B cell (primary cell): Measurements from ENCODE around the gene BMP7. TPM values are rescaled to one million over a fixed set of nuclear protein-coding genes. Genes with fewer than 3 reads are reported as not detected.

Experiments
- ATAC-seq: fragments of 200-7000 bp; cut with Tn5 transposase; one replicate; pipeline ENCODE4 v1.10.0; 2021; ENCODE audit warnings: low read depth, mild to moderate bottlenecking, moderate number of reproducible peaks, moderate library complexity
- CTCF ChIA-PET: fragments of 350-600 bp; sonication (Branson Sonifier 250); formaldehyde crosslinking; loops from one replicate; lab custom pipeline; 2021; ENCODE audit warnings: antibody characterized with exemption, inconsistent platforms; lab: Charles Lee
- POLR2A ChIA-PET: fragments of 350-600 bp; sonication (Branson Sonifier 250); formaldehyde crosslinking; loops from one replicate; lab custom pipeline; 2021; ENCODE audit warnings: antibody characterized with exemption; lab: Charles Lee
- DNase-seq: peaks from one replicate; pipeline ENCODE4 v3.0.0; 2013
- H2AFZ ChIP-seq: 2 replicates; pipeline ENCODE4 v1.6.1; 2012; ENCODE audit warnings: mild to moderate bottlenecking, low read depth, low read length; ENCODE audit not compliant: insufficient read depth, poor library complexity, severe bottlenecking
- H3K27ac ChIP-seq, 2 donors: 1 replicate in 1 of 2; 2 replicates in 1 of 2; pipeline ENCODE4 v1.5.1; 2012 to 2013; ENCODE audit warnings: low read length in 2 of 2, mild to moderate bottlenecking in 2 of 2, moderate library complexity in 1 of 2
- H3K27me3 ChIP-seq, 4 experiments: fragments of 200-600 bp in 1 of 4; sonication (generic) in 1 of 4; replicated peaks in 1 of 4; 1 replicate in 2 of 4; 2 replicates in 2 of 4; pipeline versions ENCODE4 v1.6.1 to v1.7.0; 2013 to 2016; ENCODE audit warnings: low read length in 3 of 4, mild to moderate bottlenecking in 2 of 4, mixed read lengths in 1 of 4, moderate library complexity in 1 of 4; ENCODE audit not compliant: insufficient read depth in 4 of 4, control insufficient read depth in 3 of 4; ENCODE audit errors: control extremely low read depth in 1 of 4
- H3K36me3 ChIP-seq, 2 experiments: replicated peaks in 1 of 2; 1 replicate in 1 of 2; 2 replicates in 1 of 2; pipeline versions ENCODE4 v1.6.1 to v1.7.1; 2013; ENCODE audit warnings: low read length in 1 of 2; ENCODE audit not compliant: insufficient read depth in 2 of 2, control insufficient read depth in 1 of 2; ENCODE audit errors: control extremely low read depth in 1 of 2, extremely low read depth in 1 of 2
- H3K4me1 ChIP-seq, 2 donors: fragments of 200-600 bp in 1 of 2; sonication (generic) in 1 of 2; 1 replicate in 1 of 2; 2 replicates in 1 of 2; pipeline versions ENCODE4 v1.5.1 to v1.6.1; 2013 to 2017; ENCODE audit warnings: low read length in 2 of 2; ENCODE audit not compliant: control insufficient read depth in 2 of 2, insufficient read depth in 2 of 2
- H3K4me2 ChIP-seq: replicated peaks from 2 replicates; pipeline ENCODE3; 2012; ENCODE audit warnings: mild to moderate bottlenecking, low read depth, low read length; ENCODE audit not compliant: poor library complexity, severe bottlenecking
- H3K4me3 ChIP-seq, 5 experiments: fragments of 200-600 bp in 1 of 5; sonication (generic) in 1 of 5; 1 replicate in 3 of 5; 2 replicates in 2 of 5; pipeline versions ENCODE4 v1.5.1 to v1.7.0; 2011 to 2016; ENCODE audit warnings: low read length in 4 of 5, mild to moderate bottlenecking in 4 of 5, low read depth in 2 of 5, control low read depth in 1 of 5, moderate library complexity in 1 of 5; ENCODE audit not compliant: insufficient read depth in 1 of 5; ENCODE audit errors: control extremely low read depth in 1 of 5, extremely low read depth in 1 of 5
- H3K79me2 ChIP-seq: fragments of 200-600 bp; sonication (generic); one replicate; pipeline ENCODE4 v1.6.0; 2016; ENCODE audit warnings: low read length; ENCODE audit not compliant: control insufficient read depth, insufficient read depth
- H3K9ac ChIP-seq: fragments of 200-600 bp; sonication (generic); 2 replicates; pipeline ENCODE4 v1.6.1; 2017; ENCODE audit warnings: mild to moderate bottlenecking, low read length, moderate library complexity
- H3K9me3 ChIP-seq, 3 donors: one replicate each; pipeline versions ENCODE4 v1.6.1 to v1.7.1; 2013; ENCODE audit warnings: low read length in 2 of 3; ENCODE audit not compliant: control insufficient read depth in 2 of 3, insufficient read depth in 1 of 3; ENCODE audit errors: control extremely low read depth in 1 of 3
- H4K20me1 ChIP-seq: 2 replicates; pipeline ENCODE4 v1.6.0; 2012; ENCODE audit warnings: mild to moderate bottlenecking, low read length; ENCODE audit not compliant: insufficient read depth, control insufficient read depth, poor library complexity, severe bottlenecking
- H3K27ac Mint-ChIP-seq: one replicate; pipeline ENCODE4 v1.8.0; 2021; ENCODE audit warnings: mixed read lengths
- H3K27me3 Mint-ChIP-seq: one replicate; pipeline ENCODE4 v1.8.0; 2021; ENCODE audit warnings: mixed read lengths
- H3K4me1 Mint-ChIP-seq: one replicate; pipeline ENCODE4 v1.8.0; 2021; ENCODE audit warnings: mixed read lengths
- H3K4me3 Mint-ChIP-seq: one replicate; pipeline ENCODE4 v1.8.0; 2021; ENCODE audit warnings: mixed read lengths
- H3K9me3 Mint-ChIP-seq: one replicate; pipeline ENCODE4 v1.8.0; 2022; ENCODE audit warnings: mixed read lengths; ENCODE audit not compliant: insufficient read depth
- EZH2 ChIP-seq: IDR thresholded peaks from 2 replicates; pipeline ENCODE4 v1.6.1; 2012; ENCODE audit warnings: borderline replicate concordance, low read depth, mild to moderate bottlenecking, moderate library complexity, low read length; ENCODE audit not compliant: insufficient read depth, poor library complexity, severe bottlenecking
- WGBS: methylation state at CpG from one replicate; pipeline ENCODE4 v1.1.5; 2013; ENCODE audit warnings: missing lambda C conversion rate; ENCODE audit not compliant: insufficient coverage; 5-methylcytosine and 5-hydroxymethylcytosine counted together
- intact Hi-C: fragments of 100-400 bp; cut with micrococcal nuclease; formaldehyde crosslinking; loops from one replicate; pipeline ENCODE4 v1.10.0; 2022
- polyA plus RNA-seq: library from polyadenylated mRNA; depleted of rRNA; stranded (reverse); fragments of >200 nt; gene quantifications from 2 replicates; pipeline ENCODE4 v1.2.3, GENCODE V29; 2012
- total RNA-seq, 2 donors: library from RNA; stranded (reverse); fragments of 120-200 nt in 1 of 2; gene quantifications; 1 replicate in 1 of 2; 2 replicates in 1 of 2; pipeline versions ENCODE4 v1.2.3 to v1.2.4, GENCODE V29; 2013 to 2022
- TF ChIP-seq, protein P1 (sequence below): fragments of 200-600 bp; IDR thresholded peaks from one replicate; pipeline ENCODE4 v1.8.0; 2022; ENCODE audit warnings: antibody characterized with exemption, mild to moderate bottlenecking

BMP7 gene
- total and polyA plus RNA-seq, 2 donors (not counting 1 experiment from before 2014, with no cell fraction given): not detected

DNA sequence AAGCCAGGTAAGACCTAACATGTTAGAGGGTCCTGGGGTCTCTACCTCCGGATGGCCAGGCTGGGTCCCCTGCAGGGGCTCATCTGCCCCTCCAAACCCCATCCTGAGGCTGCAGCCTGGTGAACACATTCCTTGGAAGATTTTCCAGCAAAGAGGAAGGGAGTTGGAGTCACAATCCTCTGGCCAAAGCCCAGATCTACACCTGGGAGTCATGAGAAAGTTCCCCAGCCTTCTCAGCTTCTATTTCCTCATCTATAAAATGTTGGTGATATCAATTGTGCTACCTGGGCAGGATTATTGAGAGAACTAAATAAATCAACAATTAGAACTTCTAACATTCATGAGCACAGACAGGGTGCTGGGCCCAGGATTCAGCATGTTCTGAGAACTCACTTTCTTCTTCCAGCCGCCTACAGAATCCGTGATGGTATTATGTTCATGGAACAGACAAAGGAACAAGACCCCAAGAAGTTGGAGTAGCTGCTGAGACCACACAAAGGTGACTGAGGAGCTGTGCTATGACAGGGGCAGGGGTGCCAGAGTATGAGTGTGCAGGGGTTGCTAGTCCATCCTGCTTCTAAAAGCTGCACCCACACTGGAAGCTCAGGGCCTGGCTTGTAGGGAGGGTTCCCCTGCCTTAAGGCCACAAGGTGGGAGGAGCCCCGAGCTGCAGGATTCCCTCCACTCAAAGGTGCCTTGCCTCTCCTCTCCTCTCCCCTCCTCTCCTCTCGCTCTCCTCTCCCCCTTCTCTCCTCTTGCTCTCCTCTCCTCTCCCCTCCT is 68.9 kb downstream of the BMP7 start:
- H3K36me3 ChIP-seq: no peaks in the 10 kb centered on the region
- H3K4me2 ChIP-seq: no peak overlapping the region
- no peak overlapping the region for H3K9ac ChIP-seq
- peaks cover 0 to 2% (median 0%) of the 10 kb centered on the region in 3 donors for H3K9me3 ChIP-seq
- POLR2A ChIA-PET: no interaction called here
- 77% methylated on average over 5 of the region's 5 CpGs for WGBS
- TF ChIP-seq EZH2: no peak
- TF ChIP-seq, protein P1, sequence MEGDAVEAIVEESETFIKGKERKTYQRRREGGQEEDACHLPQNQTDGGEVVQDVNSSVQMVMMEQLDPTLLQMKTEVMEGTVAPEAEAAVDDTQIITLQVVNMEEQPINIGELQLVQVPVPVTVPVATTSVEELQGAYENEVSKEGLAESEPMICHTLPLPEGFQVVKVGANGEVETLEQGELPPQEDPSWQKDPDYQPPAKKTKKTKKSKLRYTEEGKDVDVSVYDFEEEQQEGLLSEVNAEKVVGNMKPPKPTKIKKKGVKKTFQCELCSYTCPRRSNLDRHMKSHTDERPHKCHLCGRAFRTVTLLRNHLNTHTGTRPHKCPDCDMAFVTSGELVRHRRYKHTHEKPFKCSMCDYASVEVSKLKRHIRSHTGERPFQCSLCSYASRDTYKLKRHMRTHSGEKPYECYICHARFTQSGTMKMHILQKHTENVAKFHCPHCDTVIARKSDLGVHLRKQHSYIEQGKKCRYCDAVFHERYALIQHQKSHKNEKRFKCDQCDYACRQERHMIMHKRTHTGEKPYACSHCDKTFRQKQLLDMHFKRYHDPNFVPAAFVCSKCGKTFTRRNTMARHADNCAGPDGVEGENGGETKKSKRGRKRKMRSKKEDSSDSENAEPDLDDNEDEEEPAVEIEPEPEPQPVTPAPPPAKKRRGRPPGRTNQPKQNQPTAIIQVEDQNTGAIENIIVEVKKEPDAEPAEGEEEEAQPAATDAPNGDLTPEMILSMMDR: no peak
- ATAC-seq (no peak), DNase-seq (no peak)
- H2AFZ ChIP-seq: no peak overlapping the region
- intact Hi-C loops: no loop called here
- no peaks in the 10 kb centered on the region for H3K9me3 Mint-ChIP-seq
- H3K27ac ChIP-seq: no peak overlapping the region
- H3K4me3 Mint-ChIP-seq: no peak overlapping the region
- H3K4me3 ChIP-seq: no peak overlapping the region
- no peaks in the 10 kb centered on the region for H3K79me2 ChIP-seq
- H3K4me1 Mint-ChIP-seq: no peaks in the 10 kb centered on the region
- no peak overlapping the region for H3K27ac Mint-ChIP-seq
- H3K27me3 Mint-ChIP-seq: no peaks in the 10 kb centered on the region
- no peaks in the 10 kb centered on the region for H4K20me1 ChIP-seq
- H3K27me3 ChIP-seq: peaks cover 0 to 2% (median 0%) of the 10 kb centered on the region in 4 experiments
- no peaks in the 10 kb centered on the region for H3K4me1 ChIP-seq
- CTCF ChIA-PET: no interaction called here

DNA sequence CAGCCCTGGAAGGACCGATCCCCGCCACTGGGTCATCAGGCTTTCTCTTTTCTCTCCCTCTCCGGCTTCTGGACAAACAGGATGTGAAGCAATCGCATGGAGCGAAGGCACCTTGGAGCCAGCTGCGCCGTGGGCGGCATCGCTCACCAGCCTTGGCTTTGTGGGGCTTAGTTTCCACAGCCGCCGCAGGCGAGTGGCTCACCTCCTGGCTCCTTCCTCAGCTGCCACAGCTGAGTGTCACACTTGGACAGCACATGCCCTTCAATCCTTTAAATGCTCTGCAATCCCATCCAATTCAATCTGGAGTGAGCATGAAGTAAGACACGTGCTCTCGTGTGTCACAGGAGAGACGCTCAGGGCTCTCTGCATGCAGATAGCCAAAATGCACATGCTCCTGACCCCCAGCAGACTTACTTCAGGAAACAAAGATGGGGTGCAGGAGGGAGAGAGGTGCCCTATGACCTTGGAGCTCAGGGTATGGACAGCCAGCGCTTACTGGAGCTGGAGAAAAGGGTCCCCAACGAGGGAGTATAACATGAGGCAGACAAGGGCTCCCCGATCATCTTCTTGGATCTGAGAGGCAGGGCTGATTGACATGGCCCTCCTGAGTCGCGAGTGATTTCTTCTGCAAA is 70.9 kb downstream of the BMP7 start:
- Mint-ChIP-seq H3K27me3 (no peaks in the 10 kb centered on the region), H3K27ac (no peak overlapping the region), H3K4me1 (no peaks in the 10 kb centered on the region), H3K4me3 (no peak overlapping the region), H3K9me3 (no peaks in the 10 kb centered on the region)
- no peak overlapping the region for H3K4me3 ChIP-seq
- ChIA-PET CTCF (no interaction called here), POLR2A (no interaction called here)
- H3K79me2 ChIP-seq: no peaks in the 10 kb centered on the region
- H4K20me1 ChIP-seq: no peaks in the 10 kb centered on the region
- DNase-seq (no peak), ATAC-seq (no peak)
- no peak overlapping the region for H3K9ac ChIP-seq
- no peak overlapping the region for H3K27ac ChIP-seq
- peaks cover 0 to 2% (median 0%) of the 10 kb centered on the region in 4 experiments for H3K27me3 ChIP-seq
- no peaks in the 10 kb centered on the region for H3K4me1 ChIP-seq
- H3K4me2 ChIP-seq: no peak overlapping the region
- intact Hi-C loops: no loop called here
- WGBS: 80% methylated on average over 17 of the region's 20 CpGs
- H3K36me3 ChIP-seq: no peaks in the 10 kb centered on the region
- peaks cover 0 to 2% (median 0%) of the 10 kb centered on the region in 3 donors for H3K9me3 ChIP-seq
- TF ChIP-seq, protein P1: no peak
- TF ChIP-seq EZH2: no peak
- no peak overlapping the region for H2AFZ ChIP-seq
